Stimulated activated CD8-positive, alpha-beta memory T cell treated with anti-CD3 and anti-CD28 coated beads, Interleukin-7, amount 100 ng/mL, for 1 hour (primary cell): ENCODE measurements around the gene LSM14B.
A peak's percentile ranks its signal among the peaks of the same experiment; 100 is the strongest.

Source experiments
- DNase-seq, 2 donors: peaks; one replicate each; pipeline ENCODE4 v3.0.0-alpha.2; 2020; ENCODE audit warnings: low read depth in 2 of 2

Gene LSM14B

GRCh38 chr20:62132421-62132820 is 10.1 kb downstream of the LSM14B start:
- DNase-seq, result no peak

DNA sequence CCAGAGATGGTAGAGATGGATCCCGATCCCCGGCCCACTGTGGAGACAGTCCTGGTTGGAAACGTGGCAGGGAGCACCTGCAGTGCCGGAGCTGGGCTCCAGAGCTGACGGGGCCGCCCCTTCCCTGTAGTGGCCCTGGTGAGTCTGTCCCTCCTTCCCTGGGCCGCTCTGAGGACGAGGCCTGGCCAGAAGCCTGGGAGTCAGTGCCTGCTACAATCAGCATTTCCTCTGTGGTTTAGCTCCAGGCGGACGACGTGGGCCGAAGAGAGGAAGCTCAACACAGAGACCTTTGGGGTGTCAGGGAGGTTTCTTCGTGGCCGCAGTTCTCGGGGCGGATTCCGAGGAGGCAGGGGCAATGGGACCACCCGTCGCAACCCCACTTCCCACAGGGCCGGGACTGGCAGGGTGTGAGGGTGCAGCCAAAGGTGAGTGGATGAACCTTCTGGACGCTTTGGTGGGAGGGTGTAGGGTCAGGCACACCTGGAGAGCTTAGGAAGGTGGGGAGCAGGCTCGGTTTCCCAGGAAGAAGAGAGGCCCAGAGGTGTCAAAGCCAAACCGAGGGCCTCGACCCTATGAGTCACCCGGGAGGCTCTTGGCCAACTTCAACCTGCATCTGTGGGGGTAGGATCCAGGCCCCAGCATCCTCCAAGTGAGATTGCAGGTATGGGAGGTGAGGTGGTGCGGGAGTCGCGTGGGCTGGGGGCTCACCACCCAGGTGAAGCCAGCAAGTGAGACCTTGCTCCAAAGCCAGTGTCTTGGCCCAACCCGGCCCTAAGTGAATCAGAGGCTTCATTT is 11.0 kb downstream of the LSM14B start:
- no peak for DNase-seq

- DNase-seq, result no peak
These were observed 11.6 kb downstream of the LSM14B start for GRCh38 chr20:62133864-62134263.

DNA sequence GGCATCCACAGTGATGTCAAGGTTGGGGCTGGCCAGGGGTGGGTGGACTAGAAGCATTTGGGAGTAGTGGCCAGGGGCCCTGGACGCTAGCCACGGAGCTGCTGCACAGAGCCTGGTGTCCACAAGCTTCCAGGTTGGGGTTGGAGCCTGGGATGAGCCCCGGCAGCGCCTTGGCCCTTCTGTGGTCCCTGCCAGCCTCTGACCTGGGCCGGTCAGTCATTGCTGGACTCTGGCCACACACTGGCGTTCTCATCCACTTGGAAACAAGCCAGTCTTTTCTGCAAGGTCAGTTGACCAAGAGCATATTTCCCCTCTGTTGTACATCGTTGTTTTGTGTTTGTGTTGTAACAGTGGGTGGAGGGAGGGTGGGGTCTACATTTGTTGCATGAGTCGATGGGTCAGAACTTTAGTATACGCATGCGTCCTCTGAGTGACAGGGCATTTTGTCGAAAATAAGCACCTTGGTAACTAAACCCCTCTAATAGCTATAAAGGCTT is 12.5 kb downstream of the LSM14B start:
- no peak for DNase-seq

GRCh38 chr20:62135573-62136266 is 13.4 kb downstream of the LSM14B start:
- no peak for DNase-seq

- DNase-seq, result peak in 1 of 2 donors; percentile 54
These were observed 14.2 kb downstream of the LSM14B start for GRCh38 chr20:62136283-62137091.

- DNase-seq, result no peak
These were observed 14.8 kb downstream of the LSM14B start for GRCh38 chr20:62137092-62137384.

DNA sequence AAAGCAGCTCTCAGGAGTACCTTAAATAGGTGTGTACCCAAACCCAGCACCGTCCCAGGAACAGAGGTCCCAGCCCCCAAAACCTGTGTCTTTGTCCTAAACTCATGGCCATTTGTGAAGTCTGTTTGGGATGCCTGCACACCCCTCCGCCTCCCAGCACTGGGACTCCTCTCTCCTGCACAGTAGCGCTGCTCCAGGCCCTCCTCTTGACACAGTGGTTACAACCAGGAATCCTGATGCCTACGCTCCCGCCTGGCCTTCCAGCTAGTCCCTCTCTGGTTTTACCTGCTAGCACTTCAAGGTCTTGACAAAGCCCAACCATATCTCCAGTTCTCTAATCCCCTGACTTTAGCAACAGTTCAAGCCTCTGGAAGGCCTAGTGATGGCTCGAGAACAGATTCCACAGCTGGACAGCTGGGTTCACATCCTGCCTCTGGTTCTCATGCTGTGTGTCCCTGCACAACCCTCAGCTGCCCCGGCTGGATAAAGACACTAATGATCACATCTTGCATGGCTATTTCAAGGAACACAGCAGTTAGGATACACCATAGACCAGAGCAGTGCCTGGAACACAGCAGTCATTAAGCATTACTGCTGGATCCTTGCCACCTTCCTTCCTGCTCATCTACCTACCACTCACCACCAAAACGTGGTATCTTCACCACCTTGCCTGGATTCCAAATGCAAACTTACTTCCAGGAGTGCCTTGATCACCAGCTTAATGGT is 15.4 kb downstream of the LSM14B start:
- no peak for DNase-seq

GRCh38 chr20:62138204-62138543 is 15.9 kb downstream of the LSM14B start:
- DNase-seq, result no peak

DNA sequence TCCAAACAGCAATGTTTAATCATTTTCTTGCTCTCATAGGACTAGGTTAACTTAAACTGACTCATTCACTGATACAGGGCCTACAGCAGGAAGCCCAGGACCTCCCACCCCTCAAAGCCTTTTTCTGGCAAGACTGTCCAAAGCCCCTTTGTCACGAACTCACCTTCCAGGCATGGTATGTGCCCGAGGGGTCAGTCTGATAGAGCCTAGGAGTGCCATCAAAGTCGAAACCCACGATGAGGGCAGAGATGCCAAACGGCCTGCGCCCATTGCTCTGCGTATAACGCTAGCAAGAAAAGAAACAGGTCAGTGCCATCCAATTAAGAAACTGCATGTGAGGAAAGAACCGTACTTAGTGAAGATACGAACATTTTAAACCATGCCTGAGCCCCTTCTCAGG is 16.6 kb downstream of the LSM14B start:
- no peak for DNase-seq

DNA sequence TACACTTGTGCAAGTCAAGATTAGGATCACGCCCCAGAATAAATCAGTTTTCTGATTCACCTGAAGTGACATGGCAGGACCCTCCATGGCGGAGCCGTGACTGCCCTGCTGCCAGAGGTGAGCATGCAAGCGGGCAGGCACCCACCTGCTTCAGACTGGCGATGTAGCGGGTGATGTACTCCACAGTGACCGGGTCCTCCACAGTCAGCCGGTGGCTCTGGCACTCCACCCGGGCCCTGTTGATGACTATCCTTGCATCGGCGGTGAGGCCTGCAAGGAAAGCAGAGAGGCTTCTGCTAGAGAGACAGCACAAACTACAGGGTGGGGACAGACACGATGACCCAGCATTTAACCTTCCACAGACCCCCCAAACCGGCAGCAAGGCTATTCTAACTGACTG is 17.4 kb downstream of the LSM14B start:
- no peak for DNase-seq

GRCh38 chr20:62141043-62141396 is 18.7 kb downstream of the LSM14B start:
- DNase-seq, result no peak

GRCh38 chr20:62141397-62142251 is 19.3 kb downstream of the LSM14B start:
- no peak for DNase-seq

DNA sequence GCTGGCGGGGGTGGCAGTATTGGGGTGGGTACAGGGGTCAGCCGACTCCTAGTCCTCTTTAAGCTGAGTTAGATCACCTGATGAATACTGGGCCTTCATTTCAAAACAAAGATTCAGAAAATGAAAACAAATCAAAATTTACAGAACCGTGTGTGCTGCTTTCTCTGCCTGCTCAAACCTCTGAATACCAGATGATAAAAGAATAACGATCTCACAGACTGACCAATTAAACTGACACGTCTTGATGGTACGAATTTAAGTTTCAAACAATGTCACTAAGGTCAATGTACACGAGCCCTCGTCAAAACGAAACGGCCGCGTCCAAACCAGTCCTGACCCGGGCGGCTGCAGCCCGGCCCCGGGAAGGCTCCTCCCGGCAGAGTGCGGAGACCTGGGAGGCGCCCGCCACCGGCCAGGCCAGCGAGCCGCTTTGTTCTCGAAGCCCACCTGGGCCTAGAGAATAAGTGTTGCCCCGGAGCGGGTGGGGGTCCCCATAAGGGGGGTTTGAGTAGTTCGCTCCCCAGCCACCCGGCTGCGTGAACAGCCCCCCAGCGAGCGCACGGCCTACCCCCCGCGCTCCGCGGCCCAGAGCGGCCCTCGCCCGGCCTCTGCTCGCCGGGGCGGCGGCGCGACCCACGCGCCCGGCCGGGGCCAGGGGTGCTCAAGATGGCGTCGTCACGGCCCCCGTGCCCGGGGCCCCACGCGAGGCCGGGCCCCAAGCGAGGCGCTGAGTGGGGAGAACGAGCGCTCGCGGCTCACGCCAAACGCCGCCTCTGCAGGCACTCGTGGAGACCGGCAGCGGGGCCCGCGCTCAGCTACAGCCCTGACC is 20.2 kb downstream of the LSM14B start:
- no peak for DNase-seq

- DNase-seq, result peak; percentile 65 to 71
These were observed 21.0 kb downstream of the LSM14B start, which contains the start of the genes PSMA7 and SS18L1 for GRCh38 chr20:62143081-62143956. Gene PSMA7 (minus strand): TSS chr20:62143394. CDS start chr20:62143303, 91 bp downstream. Gene SS18L1 (plus strand): TSS chr20:62143769. CDS start chr20:62143821, 52 bp downstream.

DNA sequence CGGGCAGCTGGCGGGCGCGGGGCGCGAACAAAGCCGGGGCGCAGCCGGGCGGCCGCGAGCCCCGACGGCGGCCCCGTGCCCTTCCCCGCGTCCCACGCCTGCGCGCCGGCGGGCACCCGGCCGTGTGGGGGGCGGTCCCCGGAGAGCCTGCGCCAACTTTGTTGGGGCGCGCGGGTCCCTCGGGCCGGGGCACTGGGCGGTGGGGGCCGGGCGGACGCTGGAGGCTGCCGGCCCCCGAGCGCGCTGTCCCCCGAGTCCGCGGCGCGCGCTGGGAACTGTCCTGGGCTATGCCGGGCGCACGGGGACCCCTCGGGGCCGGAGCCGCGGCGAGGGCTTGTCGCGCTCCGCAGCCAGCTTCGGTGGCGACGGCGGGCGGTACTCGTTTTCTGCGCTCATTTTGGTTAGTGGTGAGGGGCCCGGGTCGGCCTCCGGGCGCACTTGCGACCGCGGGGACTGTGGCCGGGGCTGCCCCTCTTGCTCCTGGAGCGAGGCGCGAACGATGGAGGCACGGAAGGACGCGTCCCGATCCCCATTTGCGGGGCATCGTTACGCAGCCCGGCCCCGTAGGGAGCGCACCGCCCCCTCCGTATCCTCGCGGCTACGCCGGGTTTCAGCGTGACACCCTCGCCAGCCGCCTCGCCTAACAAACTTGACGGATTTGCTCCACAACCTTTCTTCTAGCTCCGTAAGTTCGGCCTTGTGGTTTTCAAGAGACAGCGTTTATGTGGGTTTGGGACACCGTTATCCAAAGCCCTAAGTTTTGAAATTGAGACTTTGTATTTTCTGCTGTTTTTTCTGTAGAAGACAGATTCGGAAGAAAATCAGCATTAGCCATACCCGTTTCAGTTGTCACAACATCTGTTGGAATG is 21.9 kb downstream of the LSM14B start:
- no peak for DNase-seq

DNA sequence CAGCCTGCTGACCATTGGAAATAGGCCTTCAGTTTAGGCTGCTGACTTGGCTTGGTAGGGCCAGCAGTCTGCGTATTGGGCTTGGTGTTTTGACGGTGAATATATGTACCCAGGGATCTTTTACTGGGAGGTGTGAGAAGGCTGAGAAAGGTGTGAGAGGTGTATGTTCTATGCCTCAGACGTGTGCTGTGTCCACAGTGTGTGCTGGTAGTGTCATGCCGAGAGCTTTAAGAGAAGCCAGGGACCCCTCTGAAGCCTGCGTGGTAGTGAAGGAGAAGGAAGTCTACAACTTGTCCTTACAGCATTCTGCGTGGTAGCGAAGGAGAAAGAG is 23.4 kb downstream of the LSM14B start:
- no peak for DNase-seq
